ENCODE results near the gene CLK3.

CLK3 gene

GRCh38 chr15:74642734-74643664 lies 27.4 kb downstream of the CLK3 start:
- no peak for TF ChIP-seq REST (IDR thresholded peaks at IDR 0.05; ENCODE audit: insufficient read depth in 1 of 2, low read depth in 2 of 2, low read length in 2 of 2)
- no peak for TF ChIP-seq FOXP2 (optimal IDR thresholded peaks at IDR 0.05; ENCODE audit: borderline replicate concordance, extremely low read depth, extremely low read length, insufficient read depth)
- TF ChIP-seq POLR2AphosphoS5 (IDR thresholded peaks at IDR 0.05; ENCODE audit: low read depth, low read length): no peak
- no peak for TF ChIP-seq SIN3A (IDR thresholded peaks at IDR 0.05; ENCODE audit: borderline replicate concordance, insufficient read depth, low read length)
- TF ChIP-seq TAF1 (IDR thresholded peaks at IDR 0.05; ENCODE audit: borderline replicate concordance, insufficient read depth, low read length): no peak

GRCh38 chr15:74643665-74644204 lies 28.1 kb downstream of the CLK3 start:
- TF ChIP-seq FOXP2 (optimal IDR thresholded peaks at IDR 0.05; ENCODE audit: borderline replicate concordance, extremely low read depth, extremely low read length, insufficient read depth): no peak

- TF ChIP-seq FOXP2 (optimal IDR thresholded peaks at IDR 0.05; ENCODE audit: borderline replicate concordance, extremely low read depth, extremely low read length, insufficient read depth) (no peak), POLR2AphosphoS5 (IDR thresholded peaks at IDR 0.05; ENCODE audit: low read depth, low read length) (no peak), SIN3A (IDR thresholded peaks at IDR 0.05; ENCODE audit: borderline replicate concordance, insufficient read depth, low read length) (no peak), TAF1 (IDR thresholded peaks at IDR 0.05; ENCODE audit: borderline replicate concordance, insufficient read depth, low read length) (no peak), REST (IDR thresholded peaks at IDR 0.05; ENCODE audit: insufficient read depth in 1 of 2, low read depth in 2 of 2, low read length in 2 of 2) (no peak)
These were observed 30.8 kb downstream of the CLK3 start for GRCh38 chr15:74646480-74646879.

- TF ChIP-seq TAF1 (IDR thresholded peaks at IDR 0.05; ENCODE audit: borderline replicate concordance, insufficient read depth, low read length) (no peak), FOXP2 (optimal IDR thresholded peaks at IDR 0.05; ENCODE audit: borderline replicate concordance, extremely low read depth, extremely low read length, insufficient read depth) (no peak), REST (IDR thresholded peaks at IDR 0.05; ENCODE audit: insufficient read depth in 1 of 2, low read depth in 2 of 2, low read length in 2 of 2) (no peak), SIN3A (IDR thresholded peaks at IDR 0.05; ENCODE audit: borderline replicate concordance, insufficient read depth, low read length) (no peak), POLR2AphosphoS5 (IDR thresholded peaks at IDR 0.05; ENCODE audit: low read depth, low read length) (no peak)
These were observed 32.6 kb downstream of the CLK3 start for GRCh38 chr15:74648051-74648842.

GRCh38 chr15:74651242-74651741 lies 35.7 kb downstream of the CLK3 start:
- TF ChIP-seq SIN3A (IDR thresholded peaks at IDR 0.05; ENCODE audit: borderline replicate concordance, insufficient read depth, low read length): no peak
- TF ChIP-seq REST (IDR thresholded peaks at IDR 0.05; ENCODE audit: insufficient read depth in 1 of 2, low read depth in 2 of 2, low read length in 2 of 2): no peak
- TF ChIP-seq POLR2AphosphoS5 (IDR thresholded peaks at IDR 0.05; ENCODE audit: low read depth, low read length): no peak
- no peak for TF ChIP-seq TAF1 (IDR thresholded peaks at IDR 0.05; ENCODE audit: borderline replicate concordance, insufficient read depth, low read length)
- no peak for TF ChIP-seq FOXP2 (optimal IDR thresholded peaks at IDR 0.05; ENCODE audit: borderline replicate concordance, extremely low read depth, extremely low read length, insufficient read depth)
